HL-60/S4 (cell line): ENCODE data around the gene OR9G4.

Experiments used
- in situ Hi-C: fragments of 300-500 bp; cut with MboI; formaldehyde crosslinking; loops from 2 replicates; pipeline ENCODE4 v1.14.3; 2022; ENCODE audit warnings: low sequenced_read_pairs

The OR9G4 gene

DNA sequence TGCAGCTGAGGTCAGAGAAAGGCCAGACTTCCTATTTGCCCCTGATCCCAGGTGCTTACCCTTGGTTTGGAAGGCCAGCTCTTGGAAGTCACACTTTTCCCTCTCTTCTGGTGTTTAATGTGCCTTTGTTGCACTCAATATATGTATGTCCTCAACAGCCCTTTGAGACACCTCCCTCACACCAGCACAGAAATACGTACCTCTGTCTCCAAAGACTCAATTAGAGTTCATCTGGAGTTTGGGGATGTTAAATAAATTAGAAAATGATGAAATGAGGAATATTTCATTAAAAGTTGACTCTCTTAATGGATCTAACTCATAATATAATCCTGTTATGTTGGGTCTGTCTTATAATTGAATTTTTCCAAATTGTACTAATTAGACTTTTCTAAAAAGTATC, at the start of gene OR9G4:
OR9G4 (minus strand) TSS at position 101 of the 400 bp plus-strand sequence. CDS start 4,931 bp downstream, outside the sequence.
- in situ Hi-C loops = no loop called here

GRCh38 chr11:56783448-56784041, 35.0 kb upstream of the OR9G4 start:
- in situ Hi-C loops = no loop called here

DNA sequence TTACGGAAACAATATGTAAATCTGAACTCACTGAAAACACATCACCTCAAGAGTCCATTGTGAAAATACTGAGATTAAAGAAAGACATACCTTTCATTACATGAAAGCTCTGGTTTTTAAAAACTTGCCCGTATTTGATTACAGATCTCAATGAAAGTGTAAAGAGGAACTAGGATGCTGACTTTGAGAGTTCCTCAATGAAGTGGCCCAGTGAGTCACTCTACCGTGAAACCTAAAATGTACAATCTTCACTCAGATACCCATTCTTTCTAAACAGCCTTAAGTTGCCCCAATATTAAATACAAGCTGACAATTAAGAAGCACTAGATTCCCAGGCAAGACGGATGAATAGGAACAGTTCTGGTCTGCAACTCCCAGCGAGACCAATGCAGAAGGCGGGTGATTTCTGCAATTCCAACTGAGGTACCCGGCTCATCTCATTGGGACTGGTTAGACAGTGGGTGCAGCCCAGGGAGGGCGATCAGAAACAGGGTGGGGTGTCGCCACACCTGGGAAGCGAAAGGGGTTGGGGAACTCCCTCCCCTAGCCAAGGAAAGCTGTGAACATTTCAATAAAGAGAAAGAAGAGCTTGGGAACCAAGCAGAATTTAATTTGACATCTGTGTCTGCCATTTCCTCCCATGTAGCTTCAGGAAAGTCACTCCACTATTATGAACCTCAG, 33.8 kb upstream of the OR9G4 start:
- in situ Hi-C loops = no loop called here

- in situ Hi-C loops = no loop called here
Observed at GRCh38 chr11:56776809-56777208, 28.3 kb upstream of the OR9G4 start.

DNA sequence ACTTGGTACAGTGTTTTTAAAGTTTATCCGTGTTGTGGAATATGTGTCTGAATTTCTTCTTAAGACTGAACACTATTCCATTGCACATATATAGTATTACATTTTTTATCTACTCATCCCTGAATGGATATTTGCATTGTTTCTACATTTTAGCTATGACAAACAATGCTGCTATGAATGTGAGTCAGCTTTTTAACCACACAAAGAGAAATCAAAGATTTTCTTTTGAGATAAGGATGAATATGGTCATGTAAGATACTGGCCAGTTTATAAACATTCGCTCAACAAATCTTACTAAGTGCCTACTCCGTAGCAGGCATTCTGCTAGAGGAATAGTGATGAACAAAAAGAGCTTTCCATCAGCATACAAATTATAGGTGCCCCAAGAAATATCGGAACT, 16.5 kb upstream of the OR9G4 start:
- in situ Hi-C loops = no loop called here

DNA sequence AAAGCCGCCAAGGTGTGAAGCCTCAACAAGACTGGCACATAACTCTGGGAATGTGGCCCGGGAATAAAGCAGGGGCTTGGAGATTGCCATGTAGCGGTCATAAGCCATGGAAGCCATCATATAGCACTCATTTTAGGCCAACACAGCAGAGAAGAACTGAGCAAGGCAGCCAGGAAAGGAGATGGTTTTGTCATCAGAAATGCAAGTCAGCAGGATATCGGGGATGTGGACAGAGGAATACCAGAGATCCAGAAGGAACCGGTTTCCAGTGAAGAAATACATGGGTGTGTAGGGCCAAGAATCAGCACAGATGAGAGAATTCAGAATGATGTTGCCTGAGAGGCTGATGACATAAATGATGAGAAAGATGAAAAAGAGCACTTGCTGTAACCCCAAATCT, 3.0 kb upstream of the OR9G4 start:
- in situ Hi-C loops = no loop called here

DNA sequence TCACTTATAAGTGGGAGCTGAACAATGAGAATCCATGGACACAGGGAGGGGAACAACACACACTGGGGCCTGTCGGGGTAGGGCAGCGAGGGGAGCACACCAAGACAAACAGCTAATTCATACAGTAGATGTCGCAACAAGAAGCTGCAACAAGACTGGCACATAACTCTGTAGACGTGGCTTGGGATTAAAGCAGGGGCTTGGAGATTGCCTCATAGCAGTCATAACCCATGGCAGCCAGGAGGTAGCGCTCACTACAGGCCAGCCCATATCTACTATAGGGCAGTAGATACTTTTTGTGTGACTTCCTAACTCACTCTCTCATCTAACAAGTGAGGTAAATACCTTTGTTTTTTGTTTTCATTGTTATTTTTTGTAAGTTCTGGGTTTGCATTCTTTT, 1.7 kb upstream of the OR9G4 start:
- in situ Hi-C loops = no loop called here

DNA sequence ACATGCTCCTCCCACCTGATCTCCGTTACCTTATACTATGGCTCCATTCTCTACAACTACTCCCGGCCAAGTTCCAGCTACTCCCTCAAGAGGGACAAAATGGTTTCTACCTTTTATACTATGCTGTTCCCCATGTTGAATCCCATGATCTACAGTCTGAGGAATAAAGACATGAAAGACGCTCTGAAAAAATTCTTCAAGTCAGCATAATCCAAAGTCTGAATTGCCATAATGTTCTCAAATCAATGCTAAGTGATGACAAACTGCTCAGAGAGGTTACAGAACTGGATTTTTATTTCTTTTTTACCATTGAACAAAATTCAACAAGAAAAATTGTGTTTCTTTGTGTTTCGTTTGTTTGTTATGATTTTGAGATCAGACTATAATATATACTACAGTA, 7.6 kb downstream of the OR9G4 start:
- in situ Hi-C loops = no loop called here

DNA sequence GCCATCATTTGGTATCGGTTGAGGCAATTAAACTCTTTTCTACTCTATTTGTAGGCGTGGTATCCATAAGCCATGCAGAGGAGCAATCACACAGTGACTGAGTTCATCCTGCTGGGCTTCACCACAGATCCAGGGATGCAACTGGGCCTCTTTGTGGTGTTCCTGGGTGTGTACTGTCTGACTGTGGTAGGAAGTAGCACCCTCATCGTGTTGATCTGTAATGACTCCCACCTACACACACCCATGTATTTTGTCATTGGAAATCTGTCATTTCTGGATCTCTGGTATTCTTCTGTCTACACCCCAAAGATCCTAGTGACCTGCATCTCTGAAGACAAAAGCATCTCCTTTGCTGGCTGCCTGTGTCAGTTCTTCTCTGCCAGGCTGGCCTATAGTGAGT, 8.4 kb downstream of the OR9G4 start:
- in situ Hi-C loops = no loop called here

DNA sequence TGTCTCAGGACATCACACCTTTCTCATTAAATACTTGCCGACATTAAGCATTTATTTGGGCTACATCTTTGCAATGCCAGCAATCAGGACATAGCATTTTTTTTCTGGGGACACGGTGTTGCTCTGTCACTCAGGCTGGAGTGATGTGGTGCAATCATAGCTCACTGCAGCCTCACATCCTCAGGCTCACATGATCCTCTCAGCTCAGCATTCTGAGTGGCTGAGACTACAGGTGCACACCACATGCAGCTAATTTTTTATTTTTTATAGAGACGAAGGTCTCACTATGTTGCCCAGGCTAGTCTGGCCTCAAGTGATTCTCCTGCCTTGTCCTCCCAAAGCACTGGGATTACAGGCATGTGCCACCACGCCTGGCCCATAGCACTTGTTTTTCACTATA, 28.0 kb downstream of the OR9G4 start:
- in situ Hi-C loops = no loop called here

DNA sequence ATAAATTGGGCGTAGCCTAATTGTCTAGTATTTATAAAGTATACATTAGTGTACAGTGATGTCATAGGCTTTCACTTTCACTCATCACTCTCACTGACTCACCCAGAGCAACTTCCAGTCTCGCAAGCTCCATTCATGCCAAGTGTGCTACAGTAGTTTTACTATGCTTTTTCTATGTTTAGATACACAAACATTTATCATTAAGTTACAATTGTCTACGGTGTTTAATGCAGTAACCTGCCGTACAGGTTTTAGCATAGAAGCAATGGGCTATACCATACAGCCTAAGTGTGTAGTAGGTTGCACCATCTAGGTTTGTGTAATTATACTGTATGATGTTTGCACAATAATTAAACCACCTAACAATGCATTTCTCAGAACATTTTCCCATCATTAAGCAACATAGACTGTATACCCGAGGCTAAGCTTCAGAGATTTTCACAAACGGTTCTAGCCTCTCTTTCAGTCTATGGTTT, 32.1 kb downstream of the OR9G4 start:
- in situ Hi-C loops = no loop called here

- in situ Hi-C loops = no loop called here
Observed at GRCh38 chr11:56714206-56714605, 34.3 kb downstream of the OR9G4 start.

DNA sequence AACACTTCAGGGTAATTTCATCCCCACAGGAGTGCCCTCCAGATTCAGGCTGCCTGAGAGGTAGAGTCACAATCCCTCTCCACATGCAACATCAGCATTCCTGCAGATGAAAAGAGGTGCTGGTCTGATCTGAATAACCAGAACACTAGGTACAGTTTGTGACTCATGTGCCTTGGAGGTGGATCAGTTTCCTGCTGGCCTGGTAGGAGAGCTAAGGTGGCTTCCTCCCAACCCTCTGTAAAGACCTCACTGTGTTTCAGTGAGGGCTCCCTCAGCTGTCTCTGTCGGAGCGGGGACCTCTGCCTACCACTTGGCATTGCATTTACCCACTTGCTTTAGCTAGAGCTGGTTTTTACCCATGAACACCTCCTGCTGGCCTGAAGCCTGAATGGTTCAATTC, 42.0 kb downstream of the OR9G4 start:
- in situ Hi-C loops = no loop called here

DNA sequence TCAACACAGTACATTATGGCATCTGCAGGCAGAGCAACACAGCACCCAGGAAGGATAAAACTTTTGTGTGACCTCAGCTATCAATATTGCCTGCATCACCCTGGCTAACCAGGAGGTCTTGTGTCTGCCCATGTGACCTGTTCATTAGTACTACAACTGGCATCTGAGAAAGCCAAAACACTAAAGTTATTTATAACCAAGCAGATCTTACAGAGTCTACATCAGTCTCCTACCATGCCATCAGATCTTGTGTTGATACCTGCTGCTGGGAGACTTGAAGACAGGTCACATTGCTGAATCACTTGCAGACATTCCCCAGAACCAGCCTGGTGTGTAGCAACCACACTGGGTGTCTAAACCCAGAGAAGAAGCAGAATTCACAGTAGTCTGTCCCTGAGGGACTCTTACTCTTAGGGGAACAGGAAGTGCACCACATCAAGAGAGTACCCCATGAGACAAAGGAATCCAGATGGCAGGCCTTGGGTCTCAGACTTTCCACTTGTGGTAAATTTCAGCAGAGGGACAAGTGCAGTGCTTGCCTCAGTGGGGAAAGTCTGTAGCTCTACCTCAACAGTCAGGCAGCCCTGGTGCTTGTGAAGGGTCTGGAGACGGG, 42.6 kb downstream of the OR9G4 start:
- in situ Hi-C loops = no loop called here

DNA sequence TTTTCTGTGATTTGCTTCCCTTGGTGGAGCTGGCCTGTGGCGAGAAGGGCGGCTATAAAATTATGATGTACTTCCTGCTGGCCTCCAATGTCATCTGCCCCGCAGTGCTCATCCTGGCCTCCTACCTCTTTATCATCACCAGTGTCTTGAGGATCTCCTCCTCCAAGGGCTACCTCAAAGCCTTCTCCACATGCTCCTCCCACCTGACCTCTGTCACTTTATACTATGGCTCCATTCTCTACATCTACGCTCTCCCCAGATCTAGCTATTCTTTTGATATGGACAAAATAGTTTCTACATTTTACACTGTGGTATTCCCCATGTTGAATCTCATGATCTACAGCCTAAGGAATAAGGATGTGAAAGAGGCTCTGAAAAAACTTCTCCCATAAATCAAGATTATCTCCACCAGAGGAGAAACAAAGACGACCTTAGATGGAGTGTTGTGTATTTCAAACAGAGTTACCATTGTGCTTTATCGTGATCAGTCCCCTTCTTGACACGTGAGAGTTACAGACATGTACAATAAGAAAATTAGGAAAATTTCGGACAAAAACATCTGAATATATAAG, 47.5 kb downstream of the OR9G4 start:
- in situ Hi-C loops = no loop called here

DNA sequence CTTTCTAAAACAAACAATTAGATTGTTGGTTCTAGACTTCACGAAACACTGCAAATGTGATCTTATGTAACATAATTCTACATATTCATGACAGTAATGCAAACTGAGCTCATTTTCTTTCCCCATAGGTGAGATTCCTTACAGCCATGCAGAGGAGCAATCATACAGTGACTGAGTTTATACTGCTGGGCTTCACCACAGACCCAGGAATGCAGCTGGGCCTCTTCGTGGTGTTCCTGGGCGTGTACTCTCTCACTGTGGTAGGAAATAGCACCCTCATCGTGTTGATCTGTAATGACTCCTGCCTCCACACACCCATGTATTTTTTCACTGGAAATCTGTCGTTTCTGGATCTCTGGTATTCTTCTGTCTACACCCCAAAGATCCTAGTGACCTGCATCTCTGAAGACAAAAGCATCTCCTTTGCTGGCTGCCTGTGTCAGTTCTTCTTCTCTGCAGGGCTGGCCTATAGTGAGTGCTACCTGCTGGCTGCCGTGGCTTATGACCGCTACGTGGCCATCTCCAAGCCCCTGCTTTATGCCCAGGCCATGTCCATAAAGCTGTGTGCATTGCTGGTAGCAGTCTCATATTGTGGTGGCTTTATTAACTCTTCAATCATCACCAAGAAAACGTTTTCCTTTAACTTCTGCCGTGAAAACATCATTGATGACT, 48.1 kb downstream of the OR9G4 start:
- in situ Hi-C loops = no loop called here

- in situ Hi-C loops = no loop called here
Observed at GRCh38 chr11:56698795-56699194, 49.7 kb downstream of the OR9G4 start, which contains the start of gene OR9G1. Gene OR9G1, plus strand, starts transcription at chr11:56699095. Its CDS starts 1,293 bp downstream, at chr11:56700388.

GRCh38 chr11:56693428-56693827, 55.1 kb downstream of the OR9G4 start:
- in situ Hi-C loops = no loop called here
